SK-N-SH (cell line): ENCODE results near the gene ANXA1. TPM values are rescaled to one million over a fixed set of nuclear protein-coding genes. Genes with fewer than 3 reads are reported as not detected.

Experiments used
- CTCF ChIA-PET: fragments of 300-600, 350-600 bp; formaldehyde crosslinking; extraction: SDS; loops from one replicate; lab custom pipeline; 2021; lab: Yijun Ruan, JAX
- POLR2A ChIA-PET: fragments of 350-600 bp; sonication (Branson Sonifier 250); formaldehyde crosslinking; extraction: SDS; loops from one replicate; lab custom pipeline; 2020; ENCODE audit warnings: antibody characterized with exemption, inconsistent platforms; lab: Yijun Ruan, JAX
- DNase-seq: peaks from one replicate; pipeline ENCODE4 v3.0.0; 2012
- H2AFZ ChIP-seq: fragments of 200-600 bp; sonication (generic); 2 replicates; pipeline ENCODE4 v1.8.1; 2016; ENCODE audit warnings: antibody characterized with exemption, mild to moderate bottlenecking, low read depth
- H3F3A ChIP-seq: fragments of 200-600 bp; sonication (generic); replicated peaks from 2 replicates; pipeline ENCODE3; 2016; ENCODE audit warnings: antibody characterized with exemption, mild to moderate bottlenecking; ENCODE audit not compliant: insufficient read depth
- H3K27ac ChIP-seq, 2 experiments: fragments of 200-500 bp in 1 of 2; fragments of 200-600 bp in 1 of 2; sonication (Bioruptor generic) in 1 of 2; sonication (generic), shearing (Covaris generic) in 1 of 2; 2 replicates each; pipeline versions ENCODE4 v1.5.1 to v1.6.1; 2014 to 2016; ENCODE audit warnings: low read depth in 2 of 2, inconsistent platforms in 1 of 2, low read length in 1 of 2, mild to moderate bottlenecking in 1 of 2, mixed read lengths in 1 of 2
- H3K27me3 ChIP-seq: fragments of 200-600 bp; sonication (generic), shearing (Covaris generic); 2 replicates; pipeline ENCODE4 v1.6.1; 2016; ENCODE audit warnings: mixed run types; ENCODE audit not compliant: insufficient read depth
- H3K36me3 ChIP-seq, 2 experiments: fragments of 200-500 bp in 1 of 2; fragments of 200-600 bp in 1 of 2; sonication (Bioruptor generic) in 1 of 2; sonication (generic) in 1 of 2; replicated peaks in 1 of 2; 2 replicates each; pipeline versions ENCODE3 to v1.5.1; 2014 to 2016; ENCODE audit warnings: low read length in 1 of 2, mild to moderate bottlenecking in 1 of 2; ENCODE audit not compliant: insufficient read depth in 2 of 2, control insufficient read depth in 1 of 2
- H3K4me1 ChIP-seq, 2 experiments: fragments of 200-500 bp in 1 of 2; fragments of 200-600 bp in 1 of 2; sonication (Bioruptor generic) in 1 of 2; sonication (generic), shearing (Covaris generic) in 1 of 2; 2 replicates each; pipeline versions ENCODE4 v1.5.1 to v1.6.1; 2014 to 2016; ENCODE audit warnings: low read depth in 1 of 2, low read length in 1 of 2, mixed run types in 1 of 2; ENCODE audit not compliant: insufficient read depth in 2 of 2, control insufficient read depth in 1 of 2
- H3K4me2 ChIP-seq: fragments of 200-600 bp; sonication (generic), shearing (Covaris generic); 2 replicates; pipeline ENCODE4 v1.6.1; 2017; ENCODE audit warnings: mixed run types
- H3K4me3 ChIP-seq, 2 experiments: fragments of 200-500 bp in 1 of 2; fragments of 200-600 bp in 1 of 2; sonication (Bioruptor generic) in 1 of 2; sonication (generic), shearing (Covaris generic) in 1 of 2; 2 replicates each; pipeline versions ENCODE4 v1.5.1 to v1.8.1; 2014 to 2016; ENCODE audit warnings: low read depth in 2 of 2, inconsistent platforms in 1 of 2, low read length in 1 of 2, mild to moderate bottlenecking in 1 of 2, mixed read lengths in 1 of 2, moderate library complexity in 1 of 2
- H3K79me2 ChIP-seq: fragments of 200-600 bp; sonication (generic); 2 replicates; pipeline ENCODE4 v1.8.1; 2017; ENCODE audit warnings: mild to moderate bottlenecking; ENCODE audit not compliant: insufficient read depth
- H3K9ac ChIP-seq: fragments of 200-600 bp; sonication (generic); 2 replicates; pipeline ENCODE4 v1.6.1; 2017; ENCODE audit warnings: mixed run types
- H3K9me2 ChIP-seq: fragments of 200-600 bp; sonication (generic); 2 replicates; pipeline ENCODE4 v1.6.1; 2017; ENCODE audit warnings: mixed run types
- H3K9me3 ChIP-seq: fragments of 200-600 bp; sonication (generic); 2 replicates; pipeline ENCODE4 v1.6.1; 2017; ENCODE audit warnings: mixed run types, mild to moderate bottlenecking, moderate library complexity
- H4K20me1 ChIP-seq: fragments of 200-600 bp; sonication (generic); 2 replicates; pipeline ENCODE4 v1.6.1; 2017; ENCODE audit warnings: mild to moderate bottlenecking, mixed run types; ENCODE audit not compliant: insufficient read depth
- CTCF ChIP-seq: fragments of 200-600 bp; sonication (generic); IDR thresholded peaks from 2 replicates; pipeline ENCODE4 v1.6.1; 2017; ENCODE audit warnings: antibody characterized with exemption, mild to moderate bottlenecking, moderate library complexity
- EZH2phosphoT487 ChIP-seq: fragments of 200-600 bp; sonication (generic); IDR thresholded peaks from 2 replicates; pipeline ENCODE4 v1.6.1; 2017; ENCODE audit warnings: low read depth, mixed run types, mild to moderate bottlenecking, antibody characterized with exemption, moderate library complexity, borderline replicate concordance
- FOSL2 ChIP-seq: IDR thresholded peaks from 2 replicates; pipeline ENCODE4 v1.4.0; 2012; ENCODE audit warnings: low read depth, mild to moderate bottlenecking, moderate library complexity, borderline replicate concordance
- FOXJ3 ChIP-seq: sonication (generic); formaldehyde crosslinking; IDR thresholded peaks from 2 replicates; pipeline ENCODE4 v1.5.1; 2020; ENCODE audit warnings: mild to moderate bottlenecking, missing genetic modification reagents
- MXI1 ChIP-seq: IDR thresholded peaks from 2 replicates; pipeline ENCODE4 v1.6.1; 2012; ENCODE audit warnings: mild to moderate bottlenecking, low read depth, low read length, improper control_type of control experiment
- RAD21 ChIP-seq: IDR thresholded peaks from 2 replicates; pipeline ENCODE4 v1.6.1; 2012; ENCODE audit warnings: mild to moderate bottlenecking, low read length
- REST ChIP-seq: IDR thresholded peaks from 2 replicates; pipeline ENCODE4 v1.6.1; 2012; ENCODE audit warnings: mild to moderate bottlenecking, low read depth, low read length, moderate library complexity
- USF1 ChIP-seq: IDR thresholded peaks from 2 replicates; pipeline ENCODE4 v1.4.0; 2012; ENCODE audit warnings: low read depth, borderline replicate concordance
- USF2 ChIP-seq: fragments of 150-350 bp; IDR thresholded peaks from 2 replicates; pipeline ENCODE4 v1.6.1; 2017; ENCODE audit warnings: antibody characterized with exemption, low read length, low read depth, borderline replicate concordance
- YY1 ChIP-seq: IDR thresholded peaks from 2 replicates; pipeline ENCODE4 v1.4.0; 2012; ENCODE audit warnings: low read depth, mild to moderate bottlenecking
- polyA plus RNA-seq, 3 experiments: library from polyadenylated mRNA; depleted of rRNA; stranded (reverse); fragments of >200 nt; gene quantifications; 2 replicates each; pipeline ENCODE4 v1.2.3, GENCODE V29; 2012

The ANXA1 gene
- polyA plus RNA-seq, 1 of the 3 experiments (the other 2 are of a cell fraction): 443 TPM

GRCh38 chr9:73114058-73114457 lies 37.6 kb upstream of the ANXA1 start:
- no peaks in the 10 kb centered on the region for H4K20me1 ChIP-seq
- no peak overlapping the region for H3K4me3 ChIP-seq
- H2AFZ ChIP-seq: no peak overlapping the region
- H3K9me3 ChIP-seq: no peaks in the 10 kb centered on the region
- no peak overlapping the region for H3K9ac ChIP-seq
- TF ChIP-seq USF2 (no peak), EZH2phosphoT487 (no peak), REST (no peak), USF1 (no peak), FOXJ3 (no peak), FOSL2 (no peak), RAD21 (no peak), MXI1 (no peak), CTCF (no peak), YY1 (no peak)
- ChIA-PET POLR2A (no interaction called here), CTCF (no interaction called here)
- H3K4me2 ChIP-seq: no peak overlapping the region
- peaks cover 0 to 24% of the 10 kb centered on the region in 2 experiments; a peak in 2 of 4 replicates for H3K4me1 ChIP-seq
- H3K36me3 ChIP-seq: no peaks in the 10 kb centered on the region
- no peaks in the 10 kb centered on the region for H3K9me2 ChIP-seq
- no peak for DNase-seq
- H3K79me2 ChIP-seq: no peaks in the 10 kb centered on the region
- peaks cover 29% of the 10 kb centered on the region for H3F3A ChIP-seq
- no peak overlapping the region for H3K27ac ChIP-seq
- no peaks in the 10 kb centered on the region for H3K27me3 ChIP-seq
